IPS DF 4.7 (cell line): ENCODE measurements around the gene EML4.
"Not testable (repeated sequence)": the region's sequence is repeated elsewhere in the genome, so short reads cannot be mapped to it uniquely, and the experiment has no call there.

ENCODE experiments used
- DNase-seq: peaks from one replicate; pipeline ENCODE4 v3.0.0-alpha.2; 2013; ENCODE audit warnings: low spot score; ENCODE audit errors: extremely low read depth

EML4 gene

DNA sequence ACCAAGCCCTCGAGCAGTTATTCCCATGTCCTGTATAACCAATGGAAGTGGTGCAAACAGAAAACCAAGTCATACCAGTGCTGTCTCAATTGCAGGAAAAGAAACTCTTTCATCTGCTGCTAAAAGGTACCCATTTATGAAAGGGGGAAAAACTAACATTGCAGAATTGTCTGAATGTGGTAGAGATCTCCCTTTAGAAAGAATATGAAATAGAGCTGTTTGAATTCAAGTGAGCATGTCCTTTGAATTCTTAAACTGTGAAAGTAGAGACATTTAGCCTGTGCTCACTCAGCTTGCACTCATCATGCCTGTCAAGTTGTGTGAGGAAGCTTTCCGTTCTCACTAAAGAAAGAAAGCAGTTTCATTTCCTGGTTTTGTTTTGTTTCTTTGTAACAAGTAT, 87.4 kb downstream of the EML4 start:
- no peak for DNase-seq

DNA sequence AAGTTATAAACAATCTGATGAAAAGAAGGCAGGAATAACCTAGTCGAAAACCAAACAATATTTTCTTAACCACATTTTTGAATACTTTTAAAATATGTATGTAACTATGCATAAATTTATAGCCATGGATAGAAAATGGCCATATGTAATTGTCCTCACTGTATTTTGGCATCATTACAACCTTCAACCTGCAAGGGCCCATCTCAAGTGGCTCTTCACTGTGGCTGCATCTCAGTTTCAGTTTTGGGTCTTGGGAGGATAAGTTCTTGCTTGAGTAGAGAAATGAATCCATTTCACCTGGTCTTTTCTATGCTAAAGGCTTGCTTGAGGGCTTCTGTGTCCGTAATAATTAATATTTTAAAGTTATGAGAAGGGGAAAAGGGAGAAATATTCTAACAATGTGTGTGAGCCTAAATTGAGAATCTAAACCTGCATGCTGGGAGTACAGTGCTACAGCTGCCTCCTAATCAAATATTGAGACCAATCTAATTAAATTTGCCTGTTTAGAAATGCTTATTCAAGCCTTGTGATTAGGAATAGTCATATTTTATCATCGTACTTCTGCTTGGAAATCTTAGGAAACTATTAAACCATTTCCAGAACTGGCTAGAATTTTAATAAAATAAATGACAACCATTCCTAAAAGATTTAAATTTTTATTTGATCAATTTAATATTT, 92.5 kb downstream of the EML4 start:
- DNase-seq = no peak

DNA sequence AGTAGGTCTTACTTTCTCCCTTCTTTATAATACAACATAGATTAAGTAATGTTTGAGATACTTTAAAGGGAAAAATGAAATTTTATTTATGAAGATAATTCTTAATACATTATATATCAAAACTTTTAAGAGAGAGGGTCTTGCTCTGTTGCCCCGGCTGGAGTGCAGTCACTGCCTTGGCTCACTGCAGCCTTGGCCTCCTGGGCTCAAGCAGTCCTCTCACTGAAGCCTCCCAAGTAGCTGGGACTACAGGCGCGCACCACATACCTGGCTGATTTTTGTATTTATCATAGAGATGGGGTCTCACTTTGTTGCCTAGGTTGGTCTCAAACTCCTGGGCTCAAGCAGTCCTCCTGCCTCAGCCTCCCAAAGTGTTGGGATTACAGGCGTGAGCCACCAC, 97.1 kb downstream of the EML4 start:
- DNase-seq = no peak

DNA sequence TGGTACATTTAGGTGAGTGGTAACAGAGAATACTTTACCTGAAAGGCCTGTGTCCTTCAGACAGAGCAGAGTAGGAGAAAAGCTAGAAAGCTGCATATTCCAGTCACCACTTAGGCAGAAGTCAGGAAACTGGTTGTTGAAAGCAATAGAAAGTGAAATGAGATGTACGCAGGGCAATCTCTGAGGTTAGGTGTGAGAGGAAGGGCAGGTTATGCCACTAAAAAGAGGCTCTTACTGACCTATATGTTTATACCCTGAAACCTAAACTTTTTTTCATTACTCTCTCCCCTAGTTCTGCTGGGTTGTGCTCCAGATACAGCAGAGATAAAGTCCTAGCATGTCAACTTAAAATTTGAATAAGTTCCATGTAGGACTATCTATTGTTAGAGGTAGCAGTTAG, 98.4 kb downstream of the EML4 start:
- DNase-seq = no peak

DNA sequence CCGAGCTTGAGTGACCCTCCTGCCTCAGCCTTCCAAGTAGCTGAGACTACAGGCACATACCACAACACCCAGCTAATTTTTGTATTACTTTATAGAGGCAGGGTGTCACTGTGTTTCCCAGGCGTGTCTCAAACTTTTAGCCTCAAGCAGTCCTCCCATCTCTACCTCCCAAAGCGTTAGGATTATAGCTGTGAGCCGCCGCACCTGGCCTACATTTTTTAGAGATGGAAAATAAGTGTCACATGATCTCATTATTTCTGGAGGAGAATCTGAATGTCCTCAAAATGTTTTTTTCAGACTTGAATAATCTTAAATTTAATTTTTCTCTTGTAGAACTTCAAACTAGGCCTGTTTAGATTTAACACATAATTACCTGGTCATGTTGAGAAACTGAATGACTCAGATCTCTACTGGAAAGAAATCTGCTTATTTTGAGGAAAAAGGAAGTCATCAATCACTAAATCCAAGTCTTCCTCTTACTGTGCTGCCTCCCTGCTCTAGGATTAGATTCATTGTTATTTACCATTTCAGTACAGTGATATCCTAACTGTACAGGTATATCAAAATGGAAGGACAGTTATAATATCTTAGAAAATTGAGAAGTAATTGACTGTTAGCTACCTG, 99.5 kb downstream of the EML4 start:
- no peak for DNase-seq

DNA sequence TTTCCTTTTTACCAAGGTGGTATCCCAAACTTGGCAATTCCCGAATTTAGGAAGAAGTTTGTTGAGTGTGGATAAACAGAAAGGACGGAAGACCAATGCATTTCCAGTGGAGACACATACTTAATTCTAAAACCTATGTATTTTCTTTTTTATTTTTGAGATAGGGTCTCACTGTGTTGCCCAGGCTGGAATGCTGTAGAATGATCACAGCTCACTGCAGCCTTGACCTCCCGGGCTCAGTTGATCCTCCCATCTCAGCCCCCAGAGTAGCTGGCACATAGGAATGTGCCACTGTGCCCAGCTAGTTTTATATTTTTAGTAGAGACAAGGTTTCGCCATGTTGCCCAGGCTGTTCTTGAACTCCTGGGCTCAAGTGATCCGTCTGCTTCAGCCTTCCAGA, 101.6 kb downstream of the EML4 start:
- no peak for DNase-seq

DNA sequence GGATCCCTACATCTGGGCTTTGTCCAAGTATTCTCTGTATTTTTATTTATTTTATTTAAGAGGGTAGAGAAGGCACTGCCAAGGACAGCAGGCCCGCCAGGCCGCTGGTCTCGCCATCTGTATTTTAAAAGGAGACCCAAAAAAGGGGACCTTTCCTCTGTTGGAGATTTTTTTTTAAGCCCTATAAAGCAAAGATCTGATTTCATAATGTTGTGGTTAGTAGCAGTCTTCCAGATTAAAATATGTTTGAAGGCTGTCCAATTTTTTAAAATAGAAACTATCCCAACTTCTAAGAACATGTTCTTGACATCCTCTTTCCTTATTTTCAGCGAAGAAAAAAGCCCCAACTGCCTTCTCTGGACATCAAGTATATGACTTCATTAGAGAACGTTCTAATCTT, 102.1 kb downstream of the EML4 start:
- DNase-seq = not testable (repeated sequence)

DNA sequence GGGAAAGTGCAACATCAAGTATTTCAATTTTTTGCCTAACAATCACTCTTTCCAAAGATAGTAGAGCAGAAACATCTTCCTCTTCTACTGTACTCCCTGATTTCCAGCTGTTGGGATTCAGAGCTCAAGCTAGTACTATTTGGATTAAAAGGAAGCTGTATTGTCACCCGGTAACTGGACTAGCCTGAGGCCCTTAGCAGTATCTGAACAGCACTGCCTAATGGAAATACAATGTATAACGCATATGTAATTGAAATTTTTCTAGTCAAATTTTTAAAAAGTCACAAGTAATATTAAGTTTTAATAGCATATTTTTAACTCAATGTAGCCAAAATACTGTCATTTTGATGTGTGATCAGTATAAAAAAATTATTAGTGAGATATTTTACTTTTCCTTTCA, 105.7 kb downstream of the EML4 start:
- no peak for DNase-seq

DNA sequence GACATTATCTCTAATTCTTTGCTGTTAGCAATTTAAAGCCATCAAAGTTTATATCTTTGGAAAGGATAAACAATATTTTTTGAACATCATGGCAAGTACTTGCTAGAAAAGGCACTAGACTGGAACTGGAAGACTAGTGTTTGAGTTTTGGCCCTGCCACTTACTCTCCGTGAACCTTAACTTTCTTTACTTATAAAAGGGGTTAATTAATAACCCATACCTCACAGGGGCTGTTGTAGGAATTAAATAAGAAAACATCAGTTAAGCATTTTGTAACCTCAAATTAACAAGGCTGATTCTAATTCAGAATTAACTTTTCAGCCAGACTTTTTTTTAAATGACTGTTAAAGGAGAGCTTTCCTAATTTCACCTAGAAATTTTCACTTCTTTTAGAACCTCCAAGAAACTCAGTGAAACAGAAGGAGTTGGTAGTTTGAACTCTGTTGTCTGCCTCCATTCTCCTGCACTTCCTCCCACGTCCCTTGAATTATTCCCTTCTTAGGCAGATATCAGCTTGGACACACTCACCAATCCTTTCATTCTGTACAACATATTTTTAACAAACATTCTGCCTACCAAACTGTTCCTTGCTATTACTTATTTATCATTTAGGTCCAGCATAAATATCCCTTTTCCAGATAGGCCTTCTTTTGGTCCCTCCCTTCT, 112.4 kb downstream of the EML4 start:
- DNase-seq = no peak

DNA sequence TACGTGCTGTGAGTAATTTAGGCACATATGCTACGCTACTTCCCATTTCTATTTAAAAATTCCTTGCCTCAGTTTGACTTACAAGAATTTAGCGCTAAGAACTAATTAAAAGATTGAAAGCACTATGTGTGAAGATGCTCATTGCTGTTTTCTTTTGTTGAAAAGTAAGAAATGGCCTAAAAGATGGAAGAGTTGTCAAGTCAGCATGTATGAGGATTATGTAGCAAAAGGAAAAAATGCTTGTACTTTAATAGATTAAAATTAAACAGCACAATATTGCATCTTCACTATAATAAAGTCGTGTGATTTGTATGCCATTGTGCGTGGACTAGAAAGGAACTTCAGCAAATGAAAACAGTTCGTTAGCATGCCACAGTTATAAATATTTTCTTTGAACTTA, 114.9 kb downstream of the EML4 start:
- DNase-seq = no peak

DNA sequence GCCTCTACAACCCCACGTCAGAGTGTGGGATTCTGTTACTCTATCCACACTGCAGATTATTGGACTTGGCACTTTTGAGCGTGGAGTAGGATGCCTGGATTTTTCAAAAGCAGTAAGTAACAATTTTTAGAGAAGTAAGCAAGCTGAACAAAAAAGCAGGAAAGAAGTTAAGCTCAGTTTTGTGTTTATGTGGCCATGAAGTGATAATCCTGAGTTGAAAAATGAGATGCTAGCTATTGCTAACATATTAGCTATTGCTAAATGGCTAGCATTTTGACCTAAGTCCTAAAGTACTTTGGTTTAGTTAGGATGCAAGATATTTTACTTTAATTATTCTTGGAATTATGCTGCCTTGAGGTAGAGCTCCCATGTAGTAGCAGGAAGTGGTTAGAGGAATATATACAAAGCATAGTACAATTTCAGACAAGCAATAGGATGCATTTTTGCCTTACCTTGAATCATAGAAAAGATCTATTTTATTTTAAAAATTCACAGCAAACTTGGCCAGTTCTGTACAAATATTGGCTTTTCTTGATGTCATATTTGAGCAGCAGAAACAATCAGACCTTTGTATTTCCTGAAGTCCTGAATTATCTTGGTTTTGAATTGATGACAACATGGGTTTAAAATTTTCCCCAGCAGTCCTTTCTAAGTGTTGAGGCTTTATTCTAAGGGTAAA, 117.3 kb downstream of the EML4 start:
- DNase-seq = no peak

DNA sequence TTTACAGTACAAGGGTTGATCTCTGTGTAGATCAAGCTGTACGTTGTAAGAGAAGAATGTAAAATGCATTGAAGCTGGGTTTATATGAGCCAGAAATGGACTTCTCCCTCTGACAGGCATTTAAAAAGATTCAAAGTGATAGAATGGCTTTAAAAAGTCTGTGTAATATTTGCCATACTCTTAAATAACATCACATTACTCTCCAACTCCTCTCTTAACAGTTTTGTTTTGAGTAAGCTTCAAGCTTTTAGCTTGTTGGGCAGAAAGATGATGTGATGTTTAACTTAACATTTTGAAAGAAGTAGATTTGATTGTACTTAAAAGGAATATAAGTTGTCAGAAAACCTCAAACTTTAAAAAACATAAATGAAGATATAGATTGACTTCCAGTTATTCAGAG, 119.7 kb downstream of the EML4 start:
- no peak for DNase-seq

DNA sequence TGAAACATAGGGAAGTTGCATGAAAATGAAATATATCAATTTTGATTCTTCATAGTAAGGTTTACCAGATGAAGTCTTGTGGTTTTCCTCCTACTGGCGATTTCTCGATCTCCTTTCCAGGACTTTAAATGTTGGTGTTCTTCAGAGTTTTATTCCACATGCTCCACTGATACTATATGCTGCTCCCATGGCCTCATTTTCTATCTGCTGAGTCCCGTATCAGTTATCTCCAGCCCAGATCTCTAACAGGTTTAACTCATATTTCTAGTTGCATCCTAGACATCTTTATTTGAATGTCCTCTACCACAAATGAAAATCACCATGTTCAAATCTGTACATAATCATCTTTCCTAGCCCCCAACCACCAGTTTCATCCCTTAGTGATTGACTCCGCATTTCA, 120.1 kb downstream of the EML4 start:
- DNase-seq = no peak

DNA sequence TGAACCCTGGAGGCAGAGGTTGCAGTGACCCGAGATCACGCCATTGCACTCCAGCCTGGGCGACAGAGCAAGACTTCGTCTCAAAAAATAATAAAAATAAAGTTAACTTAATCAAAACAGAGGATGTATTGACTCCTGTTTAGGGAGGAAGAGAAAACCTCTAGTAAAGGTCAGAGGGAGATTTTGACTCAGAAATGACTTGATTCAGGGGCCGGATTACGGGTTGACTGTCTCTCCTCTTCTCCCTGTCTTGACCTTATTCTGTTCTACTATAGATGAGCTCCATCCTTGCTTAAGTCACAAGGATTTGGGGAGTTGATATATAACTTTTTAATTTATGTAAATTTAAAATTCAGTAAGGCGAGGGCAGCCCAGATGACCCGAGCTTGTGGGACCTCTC, 120.9 kb downstream of the EML4 start:
- no peak for DNase-seq

DNA sequence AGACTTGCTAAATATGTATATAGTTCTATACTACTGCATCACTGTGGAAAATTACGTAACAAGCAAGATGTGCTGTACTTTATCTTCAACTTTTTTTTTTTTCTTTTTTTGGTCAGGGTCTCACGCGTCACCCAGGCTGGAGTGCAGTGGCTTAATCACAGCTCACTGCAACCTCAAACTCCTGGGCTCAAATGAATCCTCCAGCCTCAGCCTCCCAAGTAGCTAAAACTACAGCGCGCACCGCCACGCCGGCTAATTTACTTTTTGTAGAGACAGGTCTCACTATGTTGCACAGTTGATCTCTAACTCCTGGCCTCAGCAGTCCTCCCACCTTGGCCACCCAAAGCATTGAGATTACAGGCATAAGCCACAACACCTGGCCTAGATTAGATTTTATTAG, 123.9 kb downstream of the EML4 start:
- no peak for DNase-seq

DNA sequence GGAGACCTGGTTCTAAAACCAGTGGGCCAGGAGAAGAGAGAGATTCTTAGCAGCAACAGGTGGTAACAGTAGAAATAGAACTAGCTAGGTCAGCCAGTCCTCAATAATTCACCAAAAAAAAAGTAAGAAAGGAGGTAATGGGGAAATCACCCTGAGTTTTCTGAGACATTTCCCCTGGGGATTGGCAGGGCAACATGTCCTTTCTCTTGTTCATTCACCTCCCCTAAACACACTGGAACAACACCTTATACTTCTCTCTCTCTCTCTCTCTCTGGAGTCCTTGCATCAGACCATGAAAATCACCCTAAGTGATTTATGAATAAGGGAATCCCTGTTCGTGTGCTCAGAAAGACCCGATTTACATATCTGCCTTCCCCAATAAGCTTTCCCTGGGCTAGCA, 127.1 kb downstream of the EML4 start:
- DNase-seq = no peak

DNA sequence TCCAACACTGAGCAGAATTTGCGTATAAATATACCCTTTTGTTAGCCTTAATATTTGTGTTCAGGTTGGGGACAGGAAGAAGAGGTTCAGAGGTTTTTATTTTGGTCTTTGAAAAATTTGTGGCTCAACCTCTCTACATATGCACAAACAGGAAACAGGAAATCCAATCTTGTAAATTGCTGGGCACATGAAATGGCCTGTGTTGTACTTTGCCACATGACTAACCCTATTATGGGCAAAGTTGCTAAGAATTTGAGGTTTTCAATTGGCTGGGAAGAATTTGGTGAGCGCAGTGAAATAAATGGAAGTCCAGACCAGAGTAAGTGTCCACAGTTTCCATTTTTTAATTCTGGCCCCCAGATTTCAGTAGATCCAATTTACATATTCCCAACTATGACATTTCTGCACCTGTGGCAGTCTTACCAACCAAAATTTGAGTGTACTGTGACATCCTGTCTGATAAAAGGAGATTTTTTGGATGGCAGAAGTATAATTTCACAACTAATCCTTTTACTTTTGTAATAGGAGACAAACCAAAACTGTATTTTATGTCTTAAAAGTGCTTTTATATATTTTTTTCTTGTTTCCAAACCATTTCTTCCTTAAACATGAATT, 128.3 kb downstream of the EML4 start:
- DNase-seq = no peak

DNA sequence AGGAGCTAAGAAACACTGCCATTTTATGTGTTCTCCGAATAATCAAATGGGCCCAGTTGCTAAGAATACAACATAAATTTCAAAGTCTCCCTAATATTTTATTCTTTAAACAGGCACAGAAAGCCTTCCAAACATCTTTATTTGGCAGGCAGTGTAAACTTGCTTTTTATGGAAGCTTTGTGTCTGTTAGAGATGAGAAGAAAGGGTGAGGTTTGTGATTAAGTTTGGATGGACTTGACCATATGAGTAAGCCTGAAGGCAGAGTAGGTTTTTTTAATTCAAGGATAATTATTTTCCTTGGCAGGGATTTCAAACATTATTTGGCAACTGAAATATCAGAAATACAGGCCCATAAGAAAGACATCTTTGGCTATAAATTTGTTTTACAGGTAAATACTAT, 129.0 kb downstream of the EML4 start:
- DNase-seq = no peak

DNA sequence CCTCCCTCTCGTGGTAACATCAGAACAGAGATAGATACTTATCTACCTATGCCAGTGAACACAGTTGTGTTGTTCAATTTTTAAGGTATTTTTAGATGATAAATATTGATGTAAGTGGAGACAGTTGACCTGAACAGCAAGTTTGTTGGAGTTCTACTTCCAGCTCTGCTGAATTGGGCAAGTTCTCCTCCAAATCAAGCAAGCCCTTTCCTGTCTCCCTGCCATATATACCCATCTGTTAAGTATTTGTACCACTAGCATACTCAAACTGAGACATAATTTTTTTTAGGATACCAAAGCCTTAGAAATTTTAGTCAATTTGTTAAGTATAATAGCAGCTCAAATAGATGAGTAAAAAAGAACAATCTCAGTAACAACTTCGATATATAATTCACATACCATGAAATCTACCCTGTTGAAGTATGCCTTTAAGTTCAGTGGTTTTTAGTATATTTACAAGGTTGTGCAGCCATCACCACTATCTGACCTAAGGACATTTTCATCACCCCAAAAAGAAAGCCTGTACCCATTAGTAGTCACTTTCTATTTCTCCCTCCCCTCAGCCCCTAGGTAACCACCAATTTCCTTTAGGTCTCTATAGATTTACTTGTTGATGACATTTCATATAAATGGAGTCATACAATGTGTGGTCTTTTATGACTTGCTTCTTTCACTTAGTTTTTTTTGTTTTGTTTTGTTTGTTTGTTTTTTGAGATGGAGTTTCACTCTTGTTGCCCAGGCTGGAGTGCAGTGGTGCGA, 130.0 kb downstream of the EML4 start:
- no peak for DNase-seq

DNA sequence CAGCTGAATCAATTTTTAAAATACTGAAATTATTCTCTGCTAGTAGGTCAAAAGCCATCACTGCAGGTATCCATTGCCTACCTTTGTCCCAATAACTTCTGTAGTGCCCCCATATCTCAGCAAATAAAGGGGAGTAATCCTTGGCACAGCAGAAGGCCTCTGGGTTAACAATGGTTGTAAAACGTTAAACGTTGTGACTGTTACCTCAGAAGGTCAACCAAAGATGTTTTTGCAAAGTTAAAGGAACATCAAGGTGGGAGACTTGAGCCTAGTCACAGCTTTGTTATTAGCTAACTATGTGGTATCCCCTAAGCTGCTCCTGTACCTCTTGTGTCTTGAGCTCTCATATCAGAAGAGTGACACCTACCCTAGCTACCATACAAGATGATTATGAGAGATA, 131.4 kb downstream of the EML4 start:
- DNase-seq = no peak

DNA sequence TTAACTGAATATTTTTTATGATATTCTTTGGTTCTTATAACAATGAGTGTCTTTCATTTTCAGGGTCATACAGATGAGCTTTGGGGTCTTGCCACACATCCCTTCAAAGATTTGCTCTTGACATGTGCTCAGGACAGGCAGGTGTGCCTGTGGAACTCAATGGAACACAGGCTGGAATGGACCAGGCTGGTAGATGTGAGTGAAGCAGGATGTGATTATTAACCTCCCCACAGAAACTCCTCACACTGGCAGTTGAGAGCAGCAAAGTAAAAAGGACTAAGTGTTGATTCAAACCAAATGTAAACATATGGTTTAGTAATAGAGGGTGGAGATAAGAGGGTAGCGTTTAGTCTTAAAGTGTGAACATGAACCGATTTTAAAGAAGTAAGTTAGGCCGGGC, 134.1 kb downstream of the EML4 start:
- DNase-seq = no peak
